Suprapubic skin (tissue), 4 donors: ENCODE data around the gene PARL. TPM values are rescaled to one million over a fixed set of nuclear protein-coding genes. Genes with fewer than 3 reads are reported as not detected.

Experiments used
- DNase-seq, 2 donors: peaks; one replicate each; pipeline ENCODE4 v3.0.0-alpha.2; 2019; ENCODE audit warnings: low spot score in 2 of 2
- H3K27ac ChIP-seq: fragments of 200-600 bp; sonication (generic); one replicate; pipeline ENCODE4 v1.5.1; 2019
- H3K27me3 ChIP-seq: fragments of 200-600 bp; sonication (generic); one replicate; pipeline ENCODE4 v1.5.1; 2019
- H3K36me3 ChIP-seq: fragments of 200-600 bp; sonication (generic); one replicate; pipeline ENCODE4 v1.5.1; 2019
- H3K4me1 ChIP-seq: fragments of 200-600 bp; sonication (generic); one replicate; pipeline ENCODE4 v1.5.1; 2019
- H3K4me3 ChIP-seq: fragments of 200-600 bp; sonication (generic); one replicate; pipeline ENCODE4 v1.5.1; 2019; ENCODE audit warnings: mild to moderate bottlenecking
- H3K9me3 ChIP-seq: fragments of 200-600 bp; sonication (generic); one replicate; pipeline ENCODE4 v1.5.1; 2019
- EP300 ChIP-seq: sonication (generic); formaldehyde crosslinking; IDR thresholded peaks from one replicate; pipeline ENCODE4 v1.6.1; 2017; ENCODE audit warnings: antibody characterized with exemption
- POLR2A ChIP-seq, 2 donors: fragments of 450-650 bp; IDR thresholded peaks; one replicate each; pipeline ENCODE4 v1.6.1; 2017; ENCODE audit warnings: antibody characterized with exemption in 2 of 2, mild to moderate bottlenecking in 2 of 2, moderate library complexity in 2 of 2
- POLR2AphosphoS5 ChIP-seq, 3 donors: sonication (generic); formaldehyde crosslinking; IDR thresholded peaks; one replicate each; pipeline ENCODE4 v1.6.1; 2017; ENCODE audit warnings: antibody characterized with exemption in 3 of 3
- WGBS: methylation state at CpG from one replicate; pipeline ENCODE4 v1.1.5; 2018; 5-methylcytosine and 5-hydroxymethylcytosine counted together
- total RNA-seq, 4 donors: library from RNA; depleted of rRNA; stranded (reverse); fragments of >200 nt; gene quantifications; one replicate each; pipeline ENCODE4 v1.1.0, GENCODE V29; 2016
- TF ChIP-seq, protein P1 (sequence below), 2 donors: fragments of 200-600 bp in 1 of 2; fragments of 450-650 bp in 1 of 2; sonication (generic) in 1 of 2; IDR thresholded peaks; one replicate each; pipeline ENCODE4 v1.5.1; 2016 to 2019; ENCODE audit warnings: antibody characterized with exemption in 2 of 2, mild to moderate bottlenecking in 1 of 2, moderate library complexity in 1 of 2

The PARL gene
- total RNA-seq, 4 donors from 2014 or later = 26.5 to 41.3 (median 32.9) TPM

DNA sequence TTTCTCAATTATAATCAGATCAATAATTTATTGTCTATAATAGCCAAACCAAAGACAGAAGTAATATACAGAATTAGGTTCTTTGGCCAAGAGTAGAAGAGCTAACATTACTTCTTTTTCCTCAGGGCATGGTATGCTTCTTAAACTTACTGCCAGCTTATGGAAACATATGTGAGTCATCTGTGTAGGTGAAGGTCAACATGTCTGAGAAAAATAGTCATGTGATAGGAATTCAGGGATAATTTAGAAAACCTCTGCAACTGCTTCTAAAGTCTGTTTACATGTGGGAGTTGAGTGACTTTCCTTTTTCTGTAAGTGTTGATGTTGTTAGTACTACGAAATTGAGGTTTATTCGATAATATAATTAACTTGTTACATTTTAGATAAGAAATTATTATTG, 40.1 kb downstream of the PARL start:
- DNase-seq = no peak
- TF ChIP-seq POLR2A (IDR thresholded peaks at IDR 0.05) (no peak), EP300 (no peak), POLR2AphosphoS5 (IDR thresholded peaks at IDR 0.05) (no peak)
- TF ChIP-seq, protein P1, sequence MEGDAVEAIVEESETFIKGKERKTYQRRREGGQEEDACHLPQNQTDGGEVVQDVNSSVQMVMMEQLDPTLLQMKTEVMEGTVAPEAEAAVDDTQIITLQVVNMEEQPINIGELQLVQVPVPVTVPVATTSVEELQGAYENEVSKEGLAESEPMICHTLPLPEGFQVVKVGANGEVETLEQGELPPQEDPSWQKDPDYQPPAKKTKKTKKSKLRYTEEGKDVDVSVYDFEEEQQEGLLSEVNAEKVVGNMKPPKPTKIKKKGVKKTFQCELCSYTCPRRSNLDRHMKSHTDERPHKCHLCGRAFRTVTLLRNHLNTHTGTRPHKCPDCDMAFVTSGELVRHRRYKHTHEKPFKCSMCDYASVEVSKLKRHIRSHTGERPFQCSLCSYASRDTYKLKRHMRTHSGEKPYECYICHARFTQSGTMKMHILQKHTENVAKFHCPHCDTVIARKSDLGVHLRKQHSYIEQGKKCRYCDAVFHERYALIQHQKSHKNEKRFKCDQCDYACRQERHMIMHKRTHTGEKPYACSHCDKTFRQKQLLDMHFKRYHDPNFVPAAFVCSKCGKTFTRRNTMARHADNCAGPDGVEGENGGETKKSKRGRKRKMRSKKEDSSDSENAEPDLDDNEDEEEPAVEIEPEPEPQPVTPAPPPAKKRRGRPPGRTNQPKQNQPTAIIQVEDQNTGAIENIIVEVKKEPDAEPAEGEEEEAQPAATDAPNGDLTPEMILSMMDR (IDR thresholded peaks at IDR 0.05) = no peak
- H3K36me3 ChIP-seq = peaks cover 74% of the 10 kb centered on the region
- no peaks in the 10 kb centered on the region for H3K9me3 ChIP-seq
- H3K4me1 ChIP-seq = peaks cover 11% of the 10 kb centered on the region
- no peak overlapping the region for H3K27ac ChIP-seq
- no peak overlapping the region for H3K4me3 ChIP-seq
- 58% methylated on average over 2 of the region's 2 CpGs for WGBS
- H3K27me3 ChIP-seq = no peaks in the 10 kb centered on the region

DNA sequence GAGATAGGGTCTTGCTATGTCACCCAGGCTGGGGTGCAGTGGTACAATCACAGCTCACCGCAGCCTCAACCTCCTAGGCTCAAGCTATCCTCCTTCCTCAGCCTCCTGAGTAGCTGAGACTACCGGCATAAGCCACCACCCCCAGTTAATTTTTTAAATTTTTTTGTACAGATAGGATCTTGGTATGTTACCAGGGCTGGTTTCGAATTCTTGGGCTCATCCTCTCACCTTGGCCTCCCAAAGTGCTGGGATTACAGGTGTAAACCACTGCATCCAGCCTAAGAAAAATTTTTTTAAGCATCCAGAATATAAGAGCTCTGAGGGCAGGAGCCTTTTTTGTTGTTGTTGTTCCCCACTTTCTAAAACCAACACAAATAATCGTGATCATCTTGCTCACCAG, 44.9 kb downstream of the PARL start:
- Histone ChIP-seq H3K36me3 (peaks cover 75% of the 10 kb centered on the region), H3K4me1 (peaks cover 6% of the 10 kb centered on the region), H3K27ac (no peak overlapping the region), H3K27me3 (no peaks in the 10 kb centered on the region), H3K4me3 (no peak overlapping the region), H3K9me3 (no peaks in the 10 kb centered on the region)
- no peak for DNase-seq
- 99% methylated on average over 4 of the region's 4 CpGs for WGBS
- TF ChIP-seq, protein P1 (IDR thresholded peaks at IDR 0.05) = no peak
- no peak for TF ChIP-seq EP300
- no peak for TF ChIP-seq POLR2AphosphoS5 (IDR thresholded peaks at IDR 0.05)
- TF ChIP-seq POLR2A (IDR thresholded peaks at IDR 0.05) = no peak

- H3K36me3 ChIP-seq = peaks cover 79% of the 10 kb centered on the region
- H3K9me3 ChIP-seq = no peaks in the 10 kb centered on the region
- no peak overlapping the region for H3K27ac ChIP-seq
- no peak for DNase-seq
- H3K27me3 ChIP-seq = no peaks in the 10 kb centered on the region
- H3K4me3 ChIP-seq = no peak overlapping the region
- TF ChIP-seq POLR2A (IDR thresholded peaks at IDR 0.05) = no peak
- TF ChIP-seq EP300 = no peak
- no peak for TF ChIP-seq POLR2AphosphoS5 (IDR thresholded peaks at IDR 0.05)
- TF ChIP-seq, protein P1 (IDR thresholded peaks at IDR 0.05) = no peak
- WGBS = 94% methylated on average over 3 of the region's 3 CpGs
- no peaks in the 10 kb centered on the region for H3K4me1 ChIP-seq
Observed at GRCh38 chr3:183837894-183838293, 46.8 kb downstream of the PARL start.

DNA sequence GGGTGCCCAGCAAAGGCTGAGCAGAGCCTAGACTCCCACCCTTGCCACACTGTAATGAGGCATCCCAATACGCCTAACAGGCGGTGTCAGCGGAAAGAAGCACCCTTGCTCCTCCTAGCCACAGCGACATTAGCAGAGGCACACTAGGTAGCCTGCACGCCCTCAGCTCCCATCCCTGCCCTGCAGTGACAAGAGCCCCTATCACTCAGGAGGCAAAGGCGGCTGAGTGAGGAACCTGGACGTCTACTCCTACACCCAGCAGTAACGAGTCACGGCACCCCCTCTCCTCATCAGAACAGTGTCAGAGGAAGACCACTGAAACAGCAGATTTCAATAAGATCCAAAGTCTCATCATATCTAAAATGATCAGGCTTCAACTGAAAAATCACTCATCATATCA, 47.3 kb downstream of the PARL start:
- H3K27ac ChIP-seq = no peak overlapping the region
- TF ChIP-seq, protein P1 (IDR thresholded peaks at IDR 0.05) = no peak
- no peak for TF ChIP-seq POLR2AphosphoS5 (IDR thresholded peaks at IDR 0.05)
- no peak for TF ChIP-seq POLR2A (IDR thresholded peaks at IDR 0.05)
- TF ChIP-seq EP300 = no peak
- no peak overlapping the region for H3K4me3 ChIP-seq
- 91% methylated on average over 9 of the region's 9 CpGs for WGBS
- H3K4me1 ChIP-seq = no peaks in the 10 kb centered on the region
- H3K9me3 ChIP-seq = no peaks in the 10 kb centered on the region
- no peak for DNase-seq
- peaks cover 81% of the 10 kb centered on the region for H3K36me3 ChIP-seq
- H3K27me3 ChIP-seq = no peaks in the 10 kb centered on the region

DNA sequence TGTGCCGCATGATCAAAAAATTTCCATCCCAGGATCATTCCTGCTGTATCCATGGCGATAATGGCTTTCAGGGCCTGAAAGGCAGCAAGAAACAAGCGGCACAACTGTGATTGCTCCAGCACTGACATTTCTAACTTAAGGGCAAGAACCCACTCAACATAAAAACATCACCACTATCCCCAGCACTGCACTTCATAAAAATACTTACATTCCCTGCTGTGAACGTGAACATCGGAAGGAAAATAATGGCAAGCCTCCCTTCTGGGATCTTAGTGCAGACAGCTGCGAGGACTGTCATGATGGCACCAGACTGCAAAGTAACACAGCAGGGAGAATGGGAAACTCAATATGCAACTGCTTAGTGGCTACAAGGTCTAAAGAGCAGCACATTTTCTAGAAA, 51.2 kb downstream of the PARL start:
- TF ChIP-seq, protein P1 (IDR thresholded peaks at IDR 0.05) = no peak
- TF ChIP-seq POLR2AphosphoS5 (IDR thresholded peaks at IDR 0.05) (no peak), POLR2A (IDR thresholded peaks at IDR 0.05) (no peak), EP300 (no peak)
- Histone ChIP-seq H3K27me3 (no peaks in the 10 kb centered on the region), H3K4me1 (no peaks in the 10 kb centered on the region), H3K4me3 (no peak overlapping the region), H3K27ac (no peak overlapping the region), H3K9me3 (no peaks in the 10 kb centered on the region), H3K36me3 (peaks cover 78% of the 10 kb centered on the region)
- WGBS = 96% methylated on average over 6 of the region's 6 CpGs
- DNase-seq = no peak
